ENCODE measurements around the gene EPDR1.

EPDR1 gene

DNA sequence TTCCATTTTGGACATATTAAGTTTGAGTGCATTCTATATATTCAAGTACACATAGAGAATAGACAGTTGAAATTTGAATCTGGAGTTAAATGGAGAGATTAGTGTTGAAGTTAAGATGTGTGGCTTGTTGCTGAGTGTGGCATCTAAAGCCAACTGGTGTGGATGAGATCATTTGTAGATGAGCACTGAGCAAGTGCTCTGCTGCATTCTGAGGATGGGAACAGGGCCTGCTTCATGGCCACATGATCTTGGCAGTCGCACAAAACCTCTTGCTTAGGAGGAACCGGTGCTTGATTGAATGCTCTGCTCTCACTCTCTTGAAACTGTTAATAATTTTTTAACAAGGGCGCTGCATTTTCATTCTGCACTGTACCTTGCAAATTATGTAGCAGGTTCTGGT lies 62.0 kb downstream of the EPDR1 start:
- DNase-seq, result no peak

DNA sequence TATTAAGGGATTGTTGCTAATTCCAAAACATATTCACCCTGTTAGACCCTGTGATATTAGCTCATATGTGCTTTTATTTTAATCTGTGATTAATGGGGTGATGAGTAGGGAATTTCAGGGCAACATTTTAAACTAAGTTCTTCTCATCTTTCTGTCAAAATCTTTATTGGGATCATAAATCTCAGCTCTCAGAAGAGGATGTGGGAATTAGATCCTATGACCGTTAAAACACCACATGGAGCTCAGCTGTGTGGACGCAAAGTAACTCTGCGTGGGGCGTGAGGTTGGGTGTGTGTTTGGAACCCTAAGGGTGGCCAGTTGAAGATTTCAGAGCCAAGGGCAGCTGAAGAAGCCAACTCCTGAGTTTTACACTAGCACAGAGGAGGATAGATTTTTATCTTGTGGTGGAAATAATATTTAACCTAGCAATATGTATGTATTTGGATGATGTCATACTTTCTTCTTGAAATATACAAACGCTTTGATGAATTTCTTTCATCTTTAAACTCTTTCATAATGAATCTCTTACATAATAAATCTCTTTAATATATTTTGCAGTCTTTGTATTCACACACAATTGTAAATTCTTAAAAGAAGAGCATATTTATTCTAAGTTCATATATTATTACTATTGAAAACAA lies 64.4 kb downstream of the EPDR1 start:
- no peak for DNase-seq

DNA sequence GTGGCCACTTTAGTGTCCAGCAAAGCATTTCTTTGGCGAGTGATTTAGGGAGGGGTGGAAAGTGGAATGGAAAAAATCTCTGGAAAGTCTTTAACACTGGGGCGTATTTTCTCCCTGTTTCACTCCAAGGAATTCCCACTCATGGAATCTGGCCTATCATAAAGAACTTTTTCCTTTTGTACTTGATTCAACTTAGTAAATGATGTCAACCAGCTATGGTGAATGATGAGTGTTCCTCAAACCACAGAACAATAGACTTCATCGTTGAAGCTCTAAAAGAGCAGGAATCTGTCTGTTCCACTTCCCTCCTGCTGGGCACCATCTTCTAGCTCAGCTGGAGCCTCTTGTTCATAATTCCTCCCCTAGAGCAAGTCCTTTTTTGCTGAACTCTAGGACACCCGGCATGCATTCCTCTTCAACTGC lies 66.5 kb downstream of the EPDR1 start:
- DNase-seq, result no peak

DNA sequence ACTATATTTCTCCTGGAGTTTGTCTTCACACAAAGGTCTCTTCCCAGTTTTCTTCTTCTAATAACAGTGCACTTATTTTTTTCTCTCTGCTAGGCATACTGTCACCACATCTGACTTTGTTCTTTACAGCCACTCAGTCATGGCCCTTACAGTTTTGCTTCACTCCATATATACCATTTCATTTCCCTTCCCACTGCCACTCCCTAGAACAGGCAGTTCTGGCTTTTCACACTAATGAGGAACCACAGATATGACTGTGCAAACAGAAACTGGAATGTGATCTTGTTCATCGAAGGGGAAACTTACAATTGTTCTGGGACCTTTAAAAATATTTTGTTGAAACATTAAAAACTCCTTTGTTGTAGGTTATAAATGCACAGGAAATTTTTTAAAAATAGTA lies 67.3 kb downstream of the EPDR1 start:
- no peak for DNase-seq

DNA sequence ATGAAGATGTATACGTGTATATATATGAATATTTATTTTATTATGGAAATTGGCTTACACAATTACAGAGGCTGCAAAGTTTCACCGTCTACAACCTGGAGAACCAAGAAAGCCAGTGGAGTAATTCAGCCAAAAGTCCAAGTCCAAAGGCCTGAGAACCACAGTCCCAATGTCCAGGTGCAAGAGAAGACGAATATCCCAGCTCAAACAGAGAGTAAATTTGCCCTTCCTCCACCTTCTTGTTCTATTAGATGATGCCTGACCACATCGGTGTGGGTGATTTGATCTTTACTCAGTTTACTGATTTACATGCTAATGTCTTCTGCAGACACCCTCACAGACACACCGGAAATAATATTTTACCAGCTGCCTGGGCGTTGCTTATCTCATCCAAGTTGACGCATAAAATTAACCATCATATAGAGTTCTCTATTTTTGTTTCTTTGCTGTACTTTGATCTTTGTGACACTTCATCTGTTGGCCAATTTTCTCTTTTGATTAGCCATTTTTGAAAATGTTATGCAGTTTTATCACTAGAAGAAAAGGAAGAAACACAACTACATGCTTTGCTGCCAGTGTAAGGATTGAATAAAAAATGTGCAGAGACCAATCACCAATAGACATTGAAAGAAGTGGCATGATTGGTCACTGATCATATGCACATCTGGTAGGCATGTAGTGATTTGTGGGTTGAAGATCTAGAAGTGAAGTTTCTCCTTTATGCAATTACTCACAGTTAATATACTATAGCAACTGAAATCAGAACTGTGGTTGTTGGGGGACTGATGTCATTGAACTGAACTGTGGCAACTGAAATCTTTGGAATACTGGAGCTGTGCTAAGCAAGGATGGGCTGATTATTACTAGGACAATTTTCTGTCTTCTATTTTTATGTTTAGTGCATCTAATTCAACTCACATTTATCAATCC lies 68.5 kb downstream of the EPDR1 start:
- no peak for DNase-seq

DNA sequence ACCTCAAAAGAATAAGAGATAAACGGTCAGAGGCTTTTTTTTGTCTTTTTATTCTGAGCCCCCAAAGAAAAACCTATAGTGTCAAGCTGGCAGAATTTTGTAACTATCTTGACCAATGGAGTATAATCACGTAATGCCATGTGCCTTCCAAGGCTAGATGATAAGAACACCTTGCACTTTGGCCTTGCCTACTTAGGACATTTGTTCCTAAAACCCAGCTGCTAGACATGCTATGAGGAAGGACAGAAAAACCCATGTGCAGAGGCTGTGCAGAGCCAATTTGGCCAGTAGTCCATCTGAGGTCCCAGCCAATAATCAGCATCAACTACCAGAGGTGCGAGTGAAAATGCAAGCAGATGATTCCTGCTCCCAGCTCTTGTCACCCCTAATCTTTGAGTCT lies 69.9 kb downstream of the EPDR1 start:
- no peak for DNase-seq

DNA sequence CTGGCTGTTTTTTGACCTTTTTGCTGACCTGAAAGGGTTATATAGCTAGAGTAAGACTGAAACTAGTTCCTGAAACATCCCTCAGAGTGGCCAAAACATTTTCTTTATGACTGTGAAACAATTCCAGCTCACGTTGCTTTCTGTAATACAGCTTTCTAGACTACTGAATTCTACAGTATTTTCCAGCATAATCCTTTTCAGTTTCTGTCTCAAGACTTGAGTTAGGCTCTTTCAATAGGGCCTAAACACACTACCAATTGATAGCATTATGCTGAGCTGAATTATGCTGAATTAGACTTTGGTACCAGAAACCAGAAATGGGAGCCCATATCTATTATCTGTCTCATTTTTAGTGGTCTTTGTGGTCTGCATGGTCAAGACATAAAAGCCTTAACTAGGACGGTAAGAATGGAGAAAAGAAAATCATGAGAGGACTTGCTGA lies 72.6 kb downstream of the EPDR1 start:
- DNase-seq, result no peak

DNA sequence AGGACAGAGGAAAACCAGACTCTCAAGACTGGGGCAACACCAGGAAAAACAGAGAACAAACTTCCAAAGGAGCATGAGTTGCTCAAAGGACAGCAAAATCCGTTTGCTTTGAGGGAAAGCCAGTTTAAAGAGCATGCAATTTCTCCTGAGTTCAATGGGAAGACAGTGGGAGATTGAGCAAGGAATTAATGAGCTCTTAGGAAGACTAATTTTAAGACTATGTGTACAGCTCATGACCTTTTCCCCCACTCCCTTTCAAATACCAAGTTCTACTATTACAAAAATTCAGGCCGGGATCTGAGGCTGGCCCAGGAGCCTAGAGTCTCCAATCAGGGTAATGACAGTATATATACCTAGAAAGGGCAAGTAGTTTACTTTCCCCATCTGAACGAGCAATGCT lies 79.2 kb downstream of the EPDR1 start:
- DNase-seq, result no peak

DNA sequence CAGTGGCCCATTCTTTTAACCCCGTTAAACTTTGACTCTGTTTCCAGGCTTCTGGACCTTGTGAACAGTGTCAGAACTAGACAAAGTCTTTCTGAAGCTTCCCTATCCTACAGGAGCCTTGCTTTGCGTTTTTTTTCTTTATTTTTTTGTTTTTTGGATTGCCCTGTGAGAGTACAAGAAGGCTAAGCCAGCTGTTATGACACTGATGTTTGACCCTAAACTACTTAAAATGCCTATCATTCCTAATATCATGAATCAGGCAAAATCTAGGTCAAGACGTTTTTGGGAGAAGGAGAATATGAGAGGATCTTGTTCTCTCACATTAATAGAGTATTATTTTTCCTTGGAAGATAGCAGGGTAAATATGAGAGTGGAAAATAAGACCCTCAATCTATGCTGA lies 79.8 kb downstream of the EPDR1 start:
- no peak for DNase-seq

All from NCI-H2029 treated with DMSO at 0.1 percent for 48 hours (cell line).